HG03442 (cell line): Measurements from ENCODE around the gene NEURL2.

Experiments used
- ATAC-seq: cut with Tn5 transposase; IDR thresholded peaks from one replicate; pipeline ENCODE4 v1.9.1; 2021; ENCODE audit warnings: mild to moderate bottlenecking, moderate library complexity; ENCODE audit not compliant: unreplicated experiment

Gene NEURL2

GRCh38 chr20:45848421-45848820 is 42.6 kb downstream of the NEURL2 start:
- no peak for ATAC-seq

GRCh38 chr20:45845452-45845851 is 45.6 kb downstream of the NEURL2 start:
- ATAC-seq: no peak

- ATAC-seq: no peak
Observed at GRCh38 chr20:45843506-45843905, 47.5 kb downstream of the NEURL2 start.

GRCh38 chr20:45842169-45842812 is 48.7 kb downstream of the NEURL2 start:
- no peak for ATAC-seq

- no peak for ATAC-seq
Observed at GRCh38 chr20:45841407-45842129, 49.4 kb downstream of the NEURL2 start.

- ATAC-seq: no peak
Observed at GRCh38 chr20:45840700-45841198, 50.3 kb downstream of the NEURL2 start.
